ENCODE data around the gene PPIP5K1.

PPIP5K1 gene

DNA sequence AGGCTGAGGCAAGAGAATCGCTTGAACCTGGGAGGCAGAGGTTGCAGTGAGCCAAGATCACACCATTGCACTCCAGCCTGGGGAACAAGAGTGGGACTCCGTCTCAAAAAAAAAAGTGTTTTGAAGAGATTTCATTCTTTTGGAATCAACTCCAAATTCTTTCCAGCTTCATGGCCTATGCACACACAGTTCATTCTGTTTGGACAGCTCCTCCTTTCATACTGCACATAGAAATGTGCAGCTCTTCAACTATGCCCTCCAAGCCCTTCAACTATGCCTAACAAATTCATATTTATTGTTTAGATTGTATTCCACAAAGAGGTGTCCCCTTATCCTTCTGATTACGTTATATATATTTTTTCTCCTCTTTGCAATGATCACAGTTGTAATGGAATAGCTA lies 101.2 kb downstream of the PPIP5K1 start:
- DNase-seq (ENCODE audit: low read depth) = no peak

DNA sequence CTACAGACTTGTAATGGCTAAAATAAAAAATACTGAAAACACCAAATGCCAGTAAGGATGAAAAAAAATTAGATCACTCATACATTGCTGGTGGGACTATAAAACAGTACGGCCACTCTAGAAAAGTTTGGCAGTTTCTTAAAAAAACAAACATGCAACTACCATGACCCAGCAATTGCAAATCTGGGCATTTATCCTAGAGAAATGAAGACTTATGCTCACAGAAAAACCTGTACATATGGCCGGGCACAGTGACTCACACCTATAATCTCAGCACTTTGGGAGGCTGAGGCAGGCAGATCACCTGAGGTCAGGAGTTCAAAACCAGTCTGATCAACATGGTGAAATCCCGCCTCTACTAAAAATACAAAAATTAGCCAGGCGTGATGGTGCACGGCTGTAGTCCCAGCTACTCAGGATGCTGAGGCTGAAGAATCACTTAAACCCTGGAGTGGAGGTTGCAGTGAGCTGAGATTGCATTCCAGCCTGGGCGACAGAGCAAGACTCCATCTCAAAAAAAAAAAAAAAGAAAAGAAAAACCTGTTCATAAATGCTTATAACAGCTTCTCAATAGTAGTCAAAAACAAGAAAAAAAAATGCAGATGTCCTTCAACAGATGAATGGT lies 102.6 kb downstream of the PPIP5K1 start:
- DNase-seq (ENCODE audit: low read depth) = no peak

DNA sequence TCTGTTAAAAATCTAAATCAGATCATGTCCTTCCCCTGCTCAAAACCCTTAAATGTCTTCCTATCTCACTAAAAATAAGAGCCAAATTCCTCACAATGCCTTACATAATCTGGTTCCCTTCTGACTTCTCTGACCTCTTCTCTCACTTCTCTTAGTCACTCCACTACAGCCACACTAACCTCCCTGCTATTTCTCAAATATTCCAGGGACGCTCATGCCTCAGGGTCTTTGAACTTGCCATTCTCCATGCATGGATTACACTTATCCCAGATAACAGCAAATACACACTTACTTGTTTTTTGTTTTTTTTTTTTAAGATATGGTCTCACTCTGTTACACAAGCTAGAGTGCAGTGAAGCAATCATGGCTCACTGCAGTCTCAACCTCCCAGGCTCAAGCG lies 105.6 kb downstream of the PPIP5K1 start:
- no peak for DNase-seq (ENCODE audit: low read depth)
